PFSK-1 (cell line): ENCODE results near the gene CNTF.

Source experiments
- FOXP2 ChIP-seq: optimal IDR thresholded peaks from 2 replicates; pipeline ENCODE3; 2011; ENCODE audit warnings: borderline replicate concordance, control low read depth, inconsistent platforms; ENCODE audit not compliant: insufficient read depth; ENCODE audit errors: extremely low read length, extremely low read depth
- POLR2AphosphoS5 ChIP-seq: IDR thresholded peaks from 2 replicates; pipeline ENCODE4 v1.6.1; 2012; ENCODE audit warnings: low read depth, mild to moderate bottlenecking, control low read depth, low read length, moderate library complexity
- SIN3A ChIP-seq: IDR thresholded peaks from 2 replicates; pipeline ENCODE4 v1.6.1; 2012; ENCODE audit warnings: mild to moderate bottlenecking, low read length, moderate library complexity, borderline replicate concordance; ENCODE audit not compliant: insufficient read depth
- TAF1 ChIP-seq: IDR thresholded peaks from 2 replicates; pipeline ENCODE4 v1.6.1; 2012; ENCODE audit warnings: low read length, control low read depth, borderline replicate concordance; ENCODE audit not compliant: insufficient read depth
- TF ChIP-seq, protein P1 (sequence below), 2 experiments: IDR thresholded peaks; 2 replicates each; pipeline versions ENCODE4 v1.6.1 to v1.8.0; 2011 to 2012; ENCODE audit warnings: low read depth in 2 of 2, low read length in 2 of 2, control low read depth in 1 of 2, inconsistent platforms in 1 of 2, mild to moderate bottlenecking in 1 of 2, moderate library complexity in 1 of 2; ENCODE audit not compliant: insufficient read depth in 1 of 2

CNTF gene

DNA sequence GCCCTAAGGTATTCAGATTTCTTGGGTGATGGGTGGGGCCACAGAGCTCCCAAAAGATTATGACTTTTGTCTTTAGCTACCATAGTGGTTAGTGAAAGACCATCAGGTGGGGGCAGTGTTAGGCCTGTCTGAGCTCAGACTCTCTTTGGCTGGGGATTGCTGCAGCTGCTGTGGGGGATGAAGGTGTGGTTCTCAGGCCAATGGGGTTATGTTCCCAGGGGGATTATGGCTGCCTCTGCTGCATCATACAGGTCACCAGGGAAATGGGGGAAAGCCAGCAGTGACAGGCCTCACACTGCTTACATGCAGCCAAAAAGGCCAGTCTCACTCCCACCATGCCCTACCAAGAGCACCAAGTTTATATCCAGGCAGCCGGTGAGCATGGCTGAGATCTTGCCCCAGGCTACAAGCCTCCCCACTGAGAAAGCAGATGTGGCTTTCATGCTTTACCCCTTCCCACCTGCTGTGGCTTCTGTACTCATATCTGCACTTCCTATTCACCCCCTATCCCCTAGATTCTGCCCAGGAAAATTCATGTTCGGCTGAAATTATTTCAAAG, 24.8 kb downstream of the CNTF start:
- TF ChIP-seq FOXP2 (no peak), SIN3A (no peak)

DNA sequence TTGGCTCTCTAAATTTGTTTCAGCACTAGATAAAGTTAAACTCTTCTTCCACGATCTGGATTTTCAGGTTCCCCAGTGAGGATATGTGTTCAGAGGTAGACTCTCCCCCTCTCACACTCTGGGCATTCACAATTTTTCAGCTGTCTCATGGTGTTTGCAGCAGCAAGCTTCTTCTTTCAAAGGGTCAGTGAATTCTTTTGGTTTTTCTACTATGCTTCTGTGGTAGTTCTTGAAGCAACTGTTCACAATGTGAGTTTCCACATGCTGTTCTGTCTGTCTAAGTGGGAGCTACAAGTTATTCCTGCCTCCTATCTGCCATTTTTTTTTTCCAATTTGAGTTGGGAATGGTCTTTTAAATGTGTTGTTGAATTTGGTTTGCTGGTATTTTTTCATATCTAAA, 25.4 kb downstream of the CNTF start:
- TF ChIP-seq POLR2AphosphoS5 (no peak), SIN3A (no peak), FOXP2 (no peak), TAF1 (no peak)
- TF ChIP-seq, protein P1, sequence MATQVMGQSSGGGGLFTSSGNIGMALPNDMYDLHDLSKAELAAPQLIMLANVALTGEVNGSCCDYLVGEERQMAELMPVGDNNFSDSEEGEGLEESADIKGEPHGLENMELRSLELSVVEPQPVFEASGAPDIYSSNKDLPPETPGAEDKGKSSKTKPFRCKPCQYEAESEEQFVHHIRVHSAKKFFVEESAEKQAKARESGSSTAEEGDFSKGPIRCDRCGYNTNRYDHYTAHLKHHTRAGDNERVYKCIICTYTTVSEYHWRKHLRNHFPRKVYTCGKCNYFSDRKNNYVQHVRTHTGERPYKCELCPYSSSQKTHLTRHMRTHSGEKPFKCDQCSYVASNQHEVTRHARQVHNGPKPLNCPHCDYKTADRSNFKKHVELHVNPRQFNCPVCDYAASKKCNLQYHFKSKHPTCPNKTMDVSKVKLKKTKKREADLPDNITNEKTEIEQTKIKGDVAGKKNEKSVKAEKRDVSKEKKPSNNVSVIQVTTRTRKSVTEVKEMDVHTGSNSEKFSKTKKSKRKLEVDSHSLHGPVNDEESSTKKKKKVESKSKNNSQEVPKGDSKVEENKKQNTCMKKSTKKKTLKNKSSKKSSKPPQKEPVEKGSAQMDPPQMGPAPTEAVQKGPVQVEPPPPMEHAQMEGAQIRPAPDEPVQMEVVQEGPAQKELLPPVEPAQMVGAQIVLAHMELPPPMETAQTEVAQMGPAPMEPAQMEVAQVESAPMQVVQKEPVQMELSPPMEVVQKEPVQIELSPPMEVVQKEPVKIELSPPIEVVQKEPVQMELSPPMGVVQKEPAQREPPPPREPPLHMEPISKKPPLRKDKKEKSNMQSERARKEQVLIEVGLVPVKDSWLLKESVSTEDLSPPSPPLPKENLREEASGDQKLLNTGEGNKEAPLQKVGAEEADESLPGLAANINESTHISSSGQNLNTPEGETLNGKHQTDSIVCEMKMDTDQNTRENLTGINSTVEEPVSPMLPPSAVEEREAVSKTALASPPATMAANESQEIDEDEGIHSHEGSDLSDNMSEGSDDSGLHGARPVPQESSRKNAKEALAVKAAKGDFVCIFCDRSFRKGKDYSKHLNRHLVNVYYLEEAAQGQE (IDR thresholded peaks at IDR 0.05; ENCODE audit: insufficient read depth in 1 of 2, low read depth in 2 of 2, low read length in 2 of 2) = no peak

DNA sequence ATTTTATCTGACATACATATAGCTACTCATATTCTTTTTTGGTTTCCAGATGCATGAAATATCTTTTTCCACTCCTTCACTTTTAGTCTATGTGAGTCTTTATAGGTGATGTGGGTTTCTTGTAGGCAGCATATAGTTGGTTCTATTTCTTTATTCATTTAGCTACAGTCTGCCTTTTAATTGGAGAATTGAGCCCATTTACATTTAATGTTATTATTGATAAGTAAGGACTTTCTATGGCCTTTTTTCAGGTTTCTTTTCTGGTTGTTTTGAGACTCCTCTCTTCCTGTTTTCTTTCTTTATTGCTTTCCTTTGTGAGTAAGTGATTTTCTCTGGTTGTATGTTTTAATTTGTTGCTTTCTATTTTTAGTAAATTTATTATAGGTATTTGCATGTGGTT, 27.2 kb downstream of the CNTF start:
- TF ChIP-seq TAF1 = no peak
- no peak for TF ChIP-seq SIN3A
- no peak for TF ChIP-seq POLR2AphosphoS5
- TF ChIP-seq FOXP2 = no peak
- TF ChIP-seq, protein P1 (IDR thresholded peaks at IDR 0.05; ENCODE audit: insufficient read depth in 1 of 2, low read depth in 2 of 2, low read length in 2 of 2) = no peak

DNA sequence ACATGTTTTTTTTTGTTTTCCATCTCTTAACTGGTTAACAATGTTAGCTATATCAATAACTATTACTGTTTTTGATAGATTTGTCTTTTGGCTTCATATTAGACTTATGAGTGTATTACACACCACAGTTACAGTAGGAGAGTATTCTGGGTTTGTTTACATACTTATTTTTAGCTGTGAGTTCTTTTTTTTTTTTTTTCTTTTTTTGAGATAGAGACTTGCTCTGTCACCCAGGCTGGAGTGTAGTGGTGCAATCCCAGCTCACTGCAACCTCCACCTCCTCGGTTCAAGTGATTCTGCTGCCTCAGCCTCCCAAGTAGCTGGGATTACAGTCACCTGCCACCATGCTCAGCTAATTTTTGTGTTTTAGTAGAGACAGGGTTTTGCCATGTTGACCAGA, 28.0 kb downstream of the CNTF start:
- TF ChIP-seq FOXP2 (no peak), TAF1 (no peak), SIN3A (no peak), POLR2AphosphoS5 (no peak)
- TF ChIP-seq, protein P1 (IDR thresholded peaks at IDR 0.05; ENCODE audit: insufficient read depth in 1 of 2, low read depth in 2 of 2, low read length in 2 of 2) = no peak

DNA sequence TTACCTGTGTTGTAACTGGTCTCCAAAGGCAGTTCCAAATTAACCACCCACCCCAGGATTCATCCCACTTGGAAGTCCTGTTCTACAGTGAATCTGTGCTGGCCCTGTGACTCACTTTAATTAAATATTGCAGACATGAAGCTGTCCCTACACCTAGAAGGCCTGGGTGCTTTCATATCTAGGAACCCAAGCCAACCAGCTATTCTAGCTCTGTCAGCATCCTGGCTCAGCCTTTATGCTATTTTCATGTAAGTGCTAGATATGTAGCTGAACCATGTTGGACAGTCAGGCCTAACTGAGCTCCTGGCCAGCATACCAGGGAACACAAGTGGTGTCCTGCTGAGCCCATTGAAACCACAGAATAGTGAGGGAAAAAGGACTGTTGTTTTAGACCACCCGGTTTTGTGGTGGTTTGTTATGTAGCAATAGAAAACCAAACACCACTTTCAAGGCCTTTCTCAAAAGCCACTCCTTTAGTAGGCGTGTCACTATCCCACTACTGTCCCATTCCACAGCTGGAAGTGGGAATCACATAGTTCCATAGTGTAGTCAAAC, 30.3 kb downstream of the CNTF start:
- TF ChIP-seq, protein P1 (IDR thresholded peaks at IDR 0.05; ENCODE audit: insufficient read depth in 1 of 2, low read depth in 2 of 2, low read length in 2 of 2) = no peak
- TF ChIP-seq FOXP2 (no peak), SIN3A (no peak), POLR2AphosphoS5 (no peak)
